K562 (cell line): Measurements from ENCODE around the gene NISCH. TPM values are rescaled to one million over a fixed set of nuclear protein-coding genes. Genes with fewer than 3 reads are reported as not detected.

Experiments
- ATF4 ChIP-seq: fragments of 450-650 bp; formaldehyde crosslinking; IDR thresholded peaks from 2 replicates; pipeline ENCODE4 v1.4.0; 2022; ENCODE audit warnings: mild to moderate bottlenecking, moderate library complexity
- CC2D1A ChIP-seq: fragments of 450-650 bp; IDR thresholded peaks from 2 replicates; pipeline ENCODE4 v1.6.1; 2017; ENCODE audit warnings: mild to moderate bottlenecking
- CREBBP ChIP-seq: IDR thresholded peaks from one replicate; pipeline ENCODE4 v1.6.1; 2012; ENCODE audit warnings: low read depth, mild to moderate bottlenecking, control low read depth, inconsistent platforms, low read length
- HDAC8 ChIP-seq: fragments of 450-650 bp; IDR thresholded peaks from 2 replicates; pipeline ENCODE4 v1.6.1; 2016; ENCODE audit warnings: mild to moderate bottlenecking, missing genetic modification characterization, moderate library complexity, missing compliant biosample characterization
- HEY1 ChIP-seq: fragments of 250-450 bp; sonication (Bioruptor Pico); IDR thresholded peaks from 2 replicates; pipeline ENCODE4 v1.5.0; 2020; ENCODE audit warnings: mild to moderate bottlenecking, moderate library complexity, borderline replicate concordance
- KAT2B ChIP-seq: IDR thresholded peaks from one replicate; pipeline ENCODE4 v1.6.1; 2012; ENCODE audit warnings: low read depth, mild to moderate bottlenecking, control low read depth, inconsistent platforms, low read length, moderate library complexity
- MAFK ChIP-seq: IDR thresholded peaks from 2 replicates; pipeline ENCODE4 v1.6.1; 2011; ENCODE audit warnings: low read length, improper control_type of control experiment
- MYNN ChIP-seq, 2 experiments: sonication (generic); formaldehyde crosslinking in 1 of 2; IDR thresholded peaks; 2 replicates each; pipeline versions ENCODE4 v1.5.0 to v1.6.1; 2016 to 2020; ENCODE audit warnings: antibody characterized with exemption in 1 of 2, missing genetic modification reagents in 1 of 2
- NFE2 ChIP-seq: IDR thresholded peaks from 2 replicates; pipeline ENCODE4 v1.6.1; 2014; ENCODE audit warnings: antibody characterized with exemption, low read depth
- NFXL1 ChIP-seq: fragments of 450-650 bp; formaldehyde crosslinking; IDR thresholded peaks from 2 replicates; pipeline ENCODE4 v1.4.0; 2021; ENCODE audit warnings: mild to moderate bottlenecking
- PCBP2 ChIP-seq: fragments of 200-400 bp; formaldehyde crosslinking; IDR thresholded peaks from 2 replicates; pipeline ENCODE4 v1.6.1; 2018; ENCODE audit warnings: low read length, low read depth, mild to moderate bottlenecking, moderate library complexity; ENCODE audit not compliant: poor library complexity, severe bottlenecking
- POLR2AphosphoS2 ChIP-seq: IDR thresholded peaks from 2 replicates; pipeline ENCODE4 v1.6.1; 2012; ENCODE audit warnings: low read length, improper control_type of control experiment
- PURB ChIP-seq: sonication (generic); formaldehyde crosslinking; IDR thresholded peaks from 2 replicates; pipeline ENCODE4 v1.9.0; 2021; ENCODE audit warnings: low read depth, mild to moderate bottlenecking, missing genetic modification reagents
- SP1 ChIP-seq: sonication (generic); formaldehyde crosslinking; IDR thresholded peaks from 2 replicates; pipeline ENCODE4 v1.8.1; 2022; ENCODE audit warnings: mild to moderate bottlenecking, missing genetic modification reagents
- STAG1 ChIP-seq: sonication (generic); formaldehyde crosslinking; IDR thresholded peaks from 2 replicates; pipeline ENCODE4 v1.5.0; 2020; ENCODE audit warnings: missing genetic modification reagents, borderline replicate concordance
- TAL1 ChIP-seq: fragments of 450-650 bp; IDR thresholded peaks from 2 replicates; pipeline ENCODE4 v1.6.1; 2016; ENCODE audit warnings: mild to moderate bottlenecking
- XRCC3 ChIP-seq: fragments of 450-650 bp; IDR thresholded peaks from 2 replicates; pipeline ENCODE4 v1.6.1; 2017; ENCODE audit warnings: mild to moderate bottlenecking, moderate library complexity
- ZNF436 ChIP-seq: fragments of 250-450, 450-650 bp; sonication (Bioruptor Pico); formaldehyde crosslinking; IDR thresholded peaks from 2 replicates; pipeline ENCODE4 v1.7.0; 2020; ENCODE audit warnings: mild to moderate bottlenecking
- polyA plus RNA-seq, 8 experiments: library from polyadenylated mRNA; depleted of rRNA in 4 of 8; stranded (reverse) in 5 of 8; unstranded in 3 of 8; fragments of >200 nt; fragmentation: Nextera tagmentation in 2 of 8; fragmentation: Illumina TruSeq in 1 of 8; extraction: Ambion mirVana in 2 of 8; extraction: Trizol in 1 of 8; gene quantifications; 2 replicates each; pipeline versions ENCODE4 v1.2.1 to v1.2.3, GENCODE V29; 2011 to 2014; ENCODE audit warnings: inconsistent platforms in 1 of 8, missing spikeins in 1 of 8
- total RNA-seq, 7 experiments: library from RNA; depleted of rRNA in 6 of 7; stranded (reverse); fragments of >200 nt in 6 of 7; fragmentation: Illumina TruSeq in 2 of 7; extraction: Trizol in 2 of 7; gene quantifications; 2 replicates each; pipeline versions ENCODE4 v1.2.1 to v1.2.3, GENCODE V29; 2011 to 2021; ENCODE audit warnings: low replicate concordance in 1 of 7
- TF ChIP-seq, protein P1 (sequence below), 3 experiments: IDR thresholded peaks in 2 of 3; conservative IDR thresholded peaks in 1 of 3; 2 replicates each; pipeline ENCODE4 v1.5.1; 2011 to 2012; ENCODE audit warnings: low read length in 3 of 3, mild to moderate bottlenecking in 3 of 3, control low read depth in 2 of 3, improper control_type of control experiment in 1 of 3, inconsistent platforms in 1 of 3, low read depth in 1 of 3, mixed read lengths in 1 of 3, moderate library complexity in 1 of 3; ENCODE audit not compliant: insufficient read depth in 2 of 3
- TF ChIP-seq, protein P2 (sequence below), 2 experiments: IDR thresholded peaks; 2 replicates each; pipeline ENCODE4 v1.6.1; 2011; ENCODE audit warnings: borderline replicate concordance in 1 of 2, control low read depth in 1 of 2, low read depth in 1 of 2, low read length in 1 of 2, mild to moderate bottlenecking in 1 of 2, mixed read lengths in 1 of 2, moderate library complexity in 1 of 2; ENCODE audit not compliant: insufficient read depth in 1 of 2, insufficient read length in 1 of 2, poor library complexity in 1 of 2, severe bottlenecking in 1 of 2; ENCODE audit errors: extremely low read depth in 1 of 2
- TF ChIP-seq, protein P3 (sequence below): fragments of 250-450 bp; sonication (Bioruptor Pico); IDR thresholded peaks from 2 replicates; pipeline ENCODE4 v1.5.0; 2021; ENCODE audit warnings: mild to moderate bottlenecking, borderline replicate concordance

The NISCH gene
- total and polyA plus RNA-seq, 9 of the 15 experiments (the other 6 are each of a cell fraction or from before 2014, with no cell fraction given), result 0.44 to 43.5 (median 23.4) TPM

DNA sequence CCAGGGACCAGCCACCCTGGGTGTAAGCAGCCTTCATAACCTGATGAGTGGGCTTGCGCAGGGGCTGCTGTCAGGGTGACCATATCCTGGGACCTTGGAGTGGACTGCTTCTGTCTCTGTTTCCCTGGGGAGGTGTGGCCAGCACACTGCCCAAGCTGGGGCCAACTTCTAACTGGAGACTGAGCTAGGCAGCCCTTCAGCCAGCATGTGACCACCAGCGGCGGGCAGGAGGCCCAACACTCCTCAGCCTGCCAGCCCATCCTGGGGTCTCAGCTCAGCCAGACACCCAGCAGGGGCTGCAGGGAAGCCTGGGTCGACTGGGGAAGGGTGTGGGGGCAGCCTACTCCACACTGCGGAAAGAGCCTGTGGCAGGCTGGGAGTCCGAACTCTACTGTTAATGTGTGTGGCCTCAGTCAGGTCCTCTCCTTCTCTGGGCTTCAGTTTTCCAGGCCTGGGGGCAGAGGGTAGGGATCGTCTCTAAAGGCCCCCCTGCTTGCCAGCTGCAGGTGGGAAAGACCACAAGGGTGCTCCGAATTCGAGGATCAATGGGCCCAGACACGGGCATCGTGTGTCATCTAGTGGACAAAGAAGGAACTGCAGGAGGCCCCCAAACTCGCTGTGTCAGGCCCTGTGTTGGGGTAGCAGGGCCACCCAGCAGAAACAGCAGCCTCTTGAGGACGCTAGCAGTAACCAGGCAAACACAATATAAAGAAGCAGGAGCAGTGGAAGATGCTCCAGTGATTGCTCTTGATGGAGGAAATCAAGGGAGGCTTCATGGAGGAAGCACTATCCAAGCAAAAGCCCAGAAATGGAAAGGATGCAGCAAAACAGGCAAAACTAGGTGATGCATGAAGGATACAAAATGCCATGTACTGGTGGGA lies 8.5 kb upstream of the NISCH start (continued):
- no peak for TF ChIP-seq PCBP2
- no peak for TF ChIP-seq ATF4
- TF ChIP-seq, protein P1, sequence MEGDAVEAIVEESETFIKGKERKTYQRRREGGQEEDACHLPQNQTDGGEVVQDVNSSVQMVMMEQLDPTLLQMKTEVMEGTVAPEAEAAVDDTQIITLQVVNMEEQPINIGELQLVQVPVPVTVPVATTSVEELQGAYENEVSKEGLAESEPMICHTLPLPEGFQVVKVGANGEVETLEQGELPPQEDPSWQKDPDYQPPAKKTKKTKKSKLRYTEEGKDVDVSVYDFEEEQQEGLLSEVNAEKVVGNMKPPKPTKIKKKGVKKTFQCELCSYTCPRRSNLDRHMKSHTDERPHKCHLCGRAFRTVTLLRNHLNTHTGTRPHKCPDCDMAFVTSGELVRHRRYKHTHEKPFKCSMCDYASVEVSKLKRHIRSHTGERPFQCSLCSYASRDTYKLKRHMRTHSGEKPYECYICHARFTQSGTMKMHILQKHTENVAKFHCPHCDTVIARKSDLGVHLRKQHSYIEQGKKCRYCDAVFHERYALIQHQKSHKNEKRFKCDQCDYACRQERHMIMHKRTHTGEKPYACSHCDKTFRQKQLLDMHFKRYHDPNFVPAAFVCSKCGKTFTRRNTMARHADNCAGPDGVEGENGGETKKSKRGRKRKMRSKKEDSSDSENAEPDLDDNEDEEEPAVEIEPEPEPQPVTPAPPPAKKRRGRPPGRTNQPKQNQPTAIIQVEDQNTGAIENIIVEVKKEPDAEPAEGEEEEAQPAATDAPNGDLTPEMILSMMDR (IDR thresholded peaks at IDR 0.05 in 2 of 3, conservative IDR thresholded peaks at IDR 0.05 in 1 of 3; ENCODE audit: insufficient read depth in 2 of 3, low read depth in 1 of 3, low read length in 3 of 3), result peak; percentile 95 to 97 (median 97)
- peak; percentile 44; the same call in 1 of the 2 replicates for TF ChIP-seq NFE2
- TF ChIP-seq MAFK, result no peak; the same call in 1 of the 2 replicates
- TF ChIP-seq TAL1, result no peak
- TF ChIP-seq, protein P2, sequence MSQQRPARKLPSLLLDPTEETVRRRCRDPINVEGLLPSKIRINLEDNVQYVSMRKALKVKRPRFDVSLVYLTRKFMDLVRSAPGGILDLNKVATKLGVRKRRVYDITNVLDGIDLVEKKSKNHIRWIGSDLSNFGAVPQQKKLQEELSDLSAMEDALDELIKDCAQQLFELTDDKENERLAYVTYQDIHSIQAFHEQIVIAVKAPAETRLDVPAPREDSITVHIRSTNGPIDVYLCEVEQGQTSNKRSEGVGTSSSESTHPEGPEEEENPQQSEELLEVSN (IDR thresholded peaks at IDR 0.05; ENCODE audit: borderline replicate concordance in 1 of 2, extremely low read depth in 1 of 2, insufficient read depth in 1 of 2, insufficient read length in 1 of 2, low read depth in 1 of 2, low read length in 1 of 2, poor library complexity in 1 of 2, severe bottlenecking in 1 of 2), result peak; percentile 34 to 52
- TF ChIP-seq MYNN (IDR thresholded peaks at IDR 0.05), result no peak
- no peak for TF ChIP-seq MYNN (CRISPR knock-in tag; IDR thresholded peaks at IDR 0.05)
- no peak for TF ChIP-seq XRCC3
- no peak for TF ChIP-seq NFXL1 (CRISPR knock-in tag)
- no peak for TF ChIP-seq POLR2AphosphoS2
- TF ChIP-seq, protein P3, sequence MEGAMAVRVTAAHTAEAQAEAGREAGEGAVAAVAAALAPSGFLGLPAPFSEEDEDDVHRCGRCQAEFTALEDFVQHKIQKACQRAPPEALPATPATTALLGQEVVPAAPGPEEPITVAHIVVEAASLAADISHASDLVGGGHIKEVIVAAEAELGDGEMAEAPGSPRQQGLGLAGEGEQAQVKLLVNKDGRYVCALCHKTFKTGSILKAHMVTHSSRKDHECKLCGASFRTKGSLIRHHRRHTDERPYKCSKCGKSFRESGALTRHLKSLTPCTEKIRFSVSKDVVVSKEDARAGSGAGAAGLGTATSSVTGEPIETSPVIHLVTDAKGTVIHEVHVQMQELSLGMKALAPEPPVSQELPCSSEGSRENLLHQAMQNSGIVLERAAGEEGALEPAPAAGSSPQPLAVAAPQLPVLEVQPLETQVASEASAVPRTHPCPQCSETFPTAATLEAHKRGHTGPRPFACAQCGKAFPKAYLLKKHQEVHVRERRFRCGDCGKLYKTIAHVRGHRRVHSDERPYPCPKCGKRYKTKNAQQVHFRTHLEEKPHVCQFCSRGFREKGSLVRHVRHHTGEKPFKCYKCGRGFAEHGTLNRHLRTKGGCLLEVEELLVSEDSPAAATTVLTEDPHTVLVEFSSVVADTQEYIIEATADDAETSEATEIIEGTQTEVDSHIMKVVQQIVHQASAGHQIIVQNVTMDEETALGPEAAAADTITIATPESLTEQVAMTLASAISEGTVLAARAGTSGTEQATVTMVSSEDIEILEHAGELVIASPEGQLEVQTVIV (CRISPR knock-in tag), result no peak
- TF ChIP-seq HEY1 (CRISPR knock-in tag), result no peak
- peak; percentile 66; the same call in 1 of the 2 replicates for TF ChIP-seq STAG1 (CRISPR knock-in tag)
- TF ChIP-seq ZNF436 (CRISPR knock-in tag), result 0 out of 2 replicates have a peak, but pooled peaks have one; percentile 50
- TF ChIP-seq PURB (CRISPR knock-in tag), result no peak
- TF ChIP-seq HDAC8 (tag), result no peak
- TF ChIP-seq CREBBP, result no peak
- TF ChIP-seq CC2D1A, result peak; percentile 65
- TF ChIP-seq SP1 (CRISPR knock-in tag), result peak; percentile 41; the same call in 1 of the 2 replicates
- no peak for TF ChIP-seq KAT2B
